Right atrium auricular region (tissue), 2 donors: ENCODE measurements around the gene KRTAP5-10. TPM values are rescaled to one million over a fixed set of nuclear protein-coding genes. Genes with fewer than 3 reads are reported as not detected.
"Not testable (repeated sequence)": the region's sequence is repeated elsewhere in the genome, so short reads cannot be mapped to it uniquely, and the experiment has no call there.

Experiments used
- DNase-seq: peaks from one replicate; pipeline ENCODE4 v3.0.0-alpha.2; 2019; ENCODE audit warnings: low spot score
- H3K27ac ChIP-seq, 2 donors: fragments of 200-600 bp; sonication (generic); 1 replicate in 1 of 2; 2 replicates in 1 of 2; pipeline ENCODE4 v1.5.1; 2016 to 2019
- H3K27me3 ChIP-seq, 2 donors: fragments of 200-600 bp; sonication (generic); one replicate each; pipeline versions ENCODE4 v1.5.1 to v1.6.0; 2017 to 2019
- H3K36me3 ChIP-seq: fragments of 200-600 bp; sonication (generic); one replicate; pipeline ENCODE4 v1.5.1; 2016
- H3K4me1 ChIP-seq, 2 donors: fragments of 200-600 bp; sonication (generic); one replicate each; pipeline versions ENCODE4 v1.5.1 to v1.6.0; 2017 to 2019
- H3K4me3 ChIP-seq, 2 donors: fragments of 200-600 bp; sonication (generic); 1 replicate in 1 of 2; 2 replicates in 1 of 2; pipeline ENCODE4 v1.5.1; 2017 to 2019; ENCODE audit warnings: mild to moderate bottlenecking in 1 of 2, moderate library complexity in 1 of 2
- H3K9me3 ChIP-seq, 2 donors: fragments of 200-600 bp; sonication (generic); one replicate each; pipeline ENCODE4 v1.5.1; 2019
- CTCF ChIP-seq, 2 donors: fragments of 200-600 bp; sonication (generic); IDR thresholded peaks; one replicate each; pipeline ENCODE4 v1.5.1; 2019; ENCODE audit warnings: antibody characterized with exemption in 2 of 2
- total RNA-seq, 2 donors: library from RNA; depleted of rRNA; stranded (reverse); fragments of >200 nt; gene quantifications; one replicate each; pipeline ENCODE4 v1.1.0, GENCODE V29; 2016

Gene KRTAP5-10
- total RNA-seq, 2 donors from 2014 or later, result not detected

DNA sequence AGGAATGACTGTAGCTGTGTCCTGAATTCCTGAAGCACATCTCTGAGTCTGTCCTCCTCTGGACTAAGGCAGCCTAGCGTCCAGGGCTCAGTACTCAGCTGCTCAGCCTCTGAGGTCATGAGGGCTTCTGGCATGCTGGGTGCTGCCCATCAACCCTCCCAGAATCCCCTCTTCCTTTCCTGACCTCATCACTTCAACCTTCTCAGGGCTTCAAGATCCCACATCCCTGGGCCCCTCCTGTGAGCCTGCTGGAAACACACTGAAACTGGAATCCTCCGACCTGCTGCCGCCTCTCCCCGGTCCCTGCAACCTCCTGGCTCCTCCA, 26.7 kb upstream of the KRTAP5-10 start:
- Histone ChIP-seq H3K36me3 (no peaks in the 10 kb centered on the region), H3K4me3 (no peak overlapping the region), H3K27ac (no peak overlapping the region), H3K9me3 (no peaks in the 10 kb centered on the region), H3K27me3 (no peaks in the 10 kb centered on the region), H3K4me1 (no peaks in the 10 kb centered on the region)
- TF ChIP-seq CTCF (IDR thresholded peaks at IDR 0.05), result no peak
- DNase-seq, result peak; percentile 38

DNA sequence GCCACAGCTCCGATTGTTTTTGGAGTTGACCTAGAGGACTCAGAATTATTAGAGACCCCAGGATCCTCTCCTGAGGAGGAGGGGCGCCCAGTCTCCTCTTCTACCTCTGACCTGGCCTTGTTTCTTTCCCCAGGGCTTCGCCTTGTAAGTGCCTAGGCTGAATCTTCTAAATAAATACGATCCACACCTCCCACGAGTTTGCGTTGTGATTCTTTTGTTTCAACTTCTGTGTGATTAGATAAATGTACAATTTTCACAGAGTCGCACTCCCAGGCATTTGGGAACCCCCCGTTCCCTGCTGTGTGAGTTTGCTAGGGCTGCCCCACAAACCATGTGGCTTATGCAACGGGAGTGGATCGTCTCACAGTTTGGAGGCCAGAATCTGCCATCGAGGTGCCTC, 26.3 kb upstream of the KRTAP5-10 start:
- DNase-seq, result no peak
- no peaks in the 10 kb centered on the region for H3K9me3 ChIP-seq
- H3K27me3 ChIP-seq, result no peaks in the 10 kb centered on the region
- H3K4me1 ChIP-seq, result no peaks in the 10 kb centered on the region
- H3K36me3 ChIP-seq, result no peaks in the 10 kb centered on the region
- H3K4me3 ChIP-seq, result no peak overlapping the region
- TF ChIP-seq CTCF (IDR thresholded peaks at IDR 0.05), result no peak
- H3K27ac ChIP-seq, result no peak overlapping the region

GRCh38 chr11:71539971-71540370, 25.4 kb upstream of the KRTAP5-10 start:
- not testable (repeated sequence) for H3K4me1 ChIP-seq, DNase-seq, H3K4me3 ChIP-seq, H3K27me3 ChIP-seq, H3K36me3 ChIP-seq, H3K9me3 ChIP-seq, H3K27ac ChIP-seq

DNA sequence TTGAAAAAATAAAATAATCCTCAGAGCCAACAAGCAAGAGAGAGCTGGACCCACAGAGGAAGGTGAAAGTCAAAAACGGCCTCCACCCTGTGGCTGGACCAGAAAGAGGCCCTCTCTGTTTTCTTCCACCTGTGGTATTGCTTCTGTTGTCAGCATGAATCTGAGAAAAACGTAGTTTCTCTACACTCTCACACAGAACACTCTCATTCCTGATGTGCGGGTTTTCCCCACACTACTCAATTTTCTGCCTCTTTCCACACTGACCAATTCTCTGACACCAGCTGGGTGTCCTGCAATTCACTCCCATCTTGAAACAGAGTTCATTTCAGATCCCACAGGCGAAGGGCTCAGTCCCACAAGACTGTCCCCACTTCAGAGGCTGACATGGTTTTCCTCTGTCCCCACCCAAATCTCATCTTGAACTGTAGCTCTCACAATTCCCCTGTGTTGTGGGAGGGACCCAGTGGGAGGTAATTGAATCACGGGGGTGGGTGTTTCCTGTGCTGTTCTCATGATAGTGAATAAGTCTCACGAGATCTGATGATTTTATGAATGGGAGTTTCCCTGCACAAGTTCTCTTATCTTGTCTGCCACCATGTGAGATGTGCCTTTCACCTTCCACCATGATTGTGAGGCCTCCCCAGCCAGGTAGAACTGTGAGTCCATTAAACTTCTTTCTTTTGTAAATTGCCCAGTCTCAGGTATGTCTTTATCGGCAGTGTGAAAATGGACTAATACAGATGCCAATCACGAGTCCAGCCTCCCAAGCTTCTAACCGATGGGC, 24.6 kb upstream of the KRTAP5-10 start:
- not testable (repeated sequence) for H3K27ac ChIP-seq, H3K4me1 ChIP-seq, H3K36me3 ChIP-seq, DNase-seq, H3K4me3 ChIP-seq, H3K27me3 ChIP-seq, H3K9me3 ChIP-seq

DNA sequence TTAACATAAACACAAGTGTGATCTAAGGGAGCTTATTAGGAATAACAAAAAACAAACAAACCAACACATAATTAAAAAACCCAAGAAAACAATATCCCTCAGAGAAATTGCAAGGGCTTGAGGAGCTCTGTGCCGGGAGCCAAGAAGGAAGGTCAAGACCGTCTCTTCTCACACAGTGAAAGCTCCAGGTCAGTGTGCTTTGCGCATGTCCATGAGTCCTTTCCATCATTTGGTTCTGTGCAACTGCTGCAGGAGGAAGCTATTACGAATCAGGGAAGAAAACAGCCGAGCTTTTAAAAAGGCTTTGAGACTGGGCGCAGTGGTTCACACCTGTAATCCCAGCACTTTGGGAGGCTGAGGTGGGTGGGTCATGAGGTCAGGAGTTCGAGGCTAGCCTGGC, 23.0 kb upstream of the KRTAP5-10 start:
- no peak for TF ChIP-seq CTCF (IDR thresholded peaks at IDR 0.05)
- Histone ChIP-seq H3K36me3 (no peaks in the 10 kb centered on the region), H3K27ac (no peak overlapping the region), H3K9me3 (no peaks in the 10 kb centered on the region), H3K4me1 (no peaks in the 10 kb centered on the region), H3K27me3 (no peaks in the 10 kb centered on the region), H3K4me3 (no peak overlapping the region)
- no peak for DNase-seq

GRCh38 chr11:71542879-71543777, 22.2 kb upstream of the KRTAP5-10 start:
- TF ChIP-seq CTCF (IDR thresholded peaks at IDR 0.05), result no peak

More at GRCh38 chr11:71542879-71543777, 22.2 kb upstream of the KRTAP5-10 start:
- no peaks in the 10 kb centered on the region for H3K9me3 ChIP-seq
- no peaks in the 10 kb centered on the region for H3K27me3 ChIP-seq
- no peaks in the 10 kb centered on the region for H3K36me3 ChIP-seq
- no peak for DNase-seq
- H3K4me3 ChIP-seq, result no peak overlapping the region
- H3K27ac ChIP-seq, result no peak overlapping the region
- no peaks in the 10 kb centered on the region for H3K4me1 ChIP-seq
